Vagina (tissue), 2 donors: ENCODE data around the gene MGAT5B.

ENCODE experiments used
- CTCF ChIP-seq, 3 experiments: fragments of 450-650 bp in 2 of 3; fragments of 200-600 bp in 1 of 3; sonication (generic) in 1 of 3; IDR thresholded peaks; one replicate each; pipeline ENCODE4 v1.5.1; 2017 to 2019; ENCODE audit warnings: antibody characterized with exemption in 3 of 3, mild to moderate bottlenecking in 2 of 3, moderate library complexity in 2 of 3
- POLR2A ChIP-seq, 2 donors: fragments of 450-650 bp; IDR thresholded peaks; one replicate each; pipeline ENCODE4 v1.6.1; 2017; ENCODE audit warnings: antibody characterized with exemption in 2 of 2, mild to moderate bottlenecking in 2 of 2, moderate library complexity in 2 of 2
- POLR2AphosphoS5 ChIP-seq, 2 donors: sonication (generic); formaldehyde crosslinking; IDR thresholded peaks; one replicate each; pipeline ENCODE4 v1.9.0; 2017; ENCODE audit warnings: antibody characterized with exemption in 2 of 2, mild to moderate bottlenecking in 2 of 2, low read depth in 1 of 2; ENCODE audit not compliant: insufficient read depth in 1 of 2

DNA sequence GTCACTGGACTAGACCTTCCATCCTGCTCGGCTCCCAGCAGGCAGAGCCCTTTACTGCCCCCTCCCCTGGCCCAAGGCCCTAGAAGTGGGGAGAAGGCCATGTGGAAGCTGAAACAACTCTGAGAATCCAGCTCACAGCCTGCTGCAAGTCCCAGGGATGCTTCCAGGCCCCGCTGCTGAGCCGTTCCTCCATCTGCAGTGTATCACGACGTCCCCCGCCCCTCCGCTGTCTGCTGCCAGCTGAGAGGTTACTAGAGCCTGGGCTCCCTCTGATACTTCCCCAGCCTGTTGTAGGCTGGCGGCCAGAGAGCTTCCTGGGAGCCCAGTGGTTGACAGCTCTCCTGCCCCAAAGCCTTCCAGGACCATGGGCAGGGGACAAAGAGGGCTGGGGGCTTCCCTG is 118.2 kb downstream of the MGAT5B start:
- no peak for TF ChIP-seq CTCF (IDR thresholded peaks at IDR 0.05)
- no peak for TF ChIP-seq POLR2AphosphoS5 (IDR thresholded peaks at IDR 0.05; ENCODE audit: insufficient read depth in 1 of 2, low read depth in 1 of 2)
- no peak for TF ChIP-seq POLR2A (IDR thresholded peaks at IDR 0.05)
